Mucosa of stomach (tissue), 1 donor: ENCODE measurements around the gene SLC29A3.

Experiments used
- H3K27me3 ChIP-seq: one replicate; pipeline ENCODE4 v1.7.0; 2013; ENCODE audit warnings: mild to moderate bottlenecking, low read length; ENCODE audit not compliant: control insufficient read depth, insufficient read depth
- H3K36me3 ChIP-seq: one replicate; pipeline ENCODE4 v1.7.0; 2013; ENCODE audit warnings: low read length; ENCODE audit not compliant: control insufficient read depth, insufficient read depth
- H3K4me1 ChIP-seq: one replicate; pipeline ENCODE4 v1.7.0; 2013; ENCODE audit warnings: mild to moderate bottlenecking, low read length; ENCODE audit not compliant: control insufficient read depth, insufficient read depth
- H3K4me3 ChIP-seq: one replicate; pipeline ENCODE4 v1.7.0; 2013; ENCODE audit warnings: low read length
- H3K9ac ChIP-seq: one replicate; pipeline ENCODE4 v1.7.0; 2013; ENCODE audit warnings: mild to moderate bottlenecking, low read length, moderate library complexity
- H3K9me3 ChIP-seq: one replicate; pipeline ENCODE4 v1.7.0; 2013; ENCODE audit warnings: mild to moderate bottlenecking, low read length, moderate library complexity; ENCODE audit not compliant: control insufficient read depth
- donor health status: Pancreatic carcinoma.

Gene SLC29A3

GRCh38 chr10:71278691-71279588 is 40.1 kb upstream of the SLC29A3 start:
- H3K9ac ChIP-seq = no peak overlapping the region
- H3K4me3 ChIP-seq = no peak overlapping the region
- no peaks in the 10 kb centered on the region for H3K36me3 ChIP-seq
- no peaks in the 10 kb centered on the region for H3K4me1 ChIP-seq
- no peaks in the 10 kb centered on the region for H3K9me3 ChIP-seq
- H3K27me3 ChIP-seq = no peaks in the 10 kb centered on the region

DNA sequence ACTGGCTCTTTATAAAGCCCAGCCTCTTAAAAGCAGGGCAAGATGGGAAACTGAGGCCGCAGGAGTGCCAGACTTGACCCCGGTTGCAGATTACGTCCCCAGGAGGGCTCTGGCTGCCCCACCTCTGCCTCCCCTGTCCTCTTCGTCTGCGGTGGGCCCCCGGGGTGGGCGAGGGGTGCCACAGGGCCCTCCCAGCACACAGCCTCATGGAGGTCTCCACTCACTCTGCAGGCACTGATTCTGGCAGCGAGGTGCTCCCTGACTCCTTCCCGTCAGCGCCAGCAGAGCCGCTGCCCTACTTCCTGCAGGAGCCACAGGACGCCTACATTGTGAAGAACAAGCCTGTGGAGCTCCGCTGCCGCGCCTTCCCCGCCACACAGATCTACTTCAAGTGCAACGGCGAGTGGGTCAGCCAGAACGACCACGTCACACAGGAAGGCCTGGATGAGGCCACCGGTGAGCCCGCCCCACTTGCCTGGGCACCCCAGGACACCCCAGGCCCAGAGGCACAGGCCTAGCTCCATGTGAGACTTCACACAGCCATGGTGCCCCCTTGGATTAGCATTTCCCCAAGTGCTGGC is 39.4 kb upstream of the SLC29A3 start:
- Histone ChIP-seq H3K4me1 (no peaks in the 10 kb centered on the region), H3K27me3 (no peaks in the 10 kb centered on the region), H3K9ac (no peak overlapping the region), H3K9me3 (no peaks in the 10 kb centered on the region), H3K4me3 (no peak overlapping the region), H3K36me3 (no peaks in the 10 kb centered on the region)

DNA sequence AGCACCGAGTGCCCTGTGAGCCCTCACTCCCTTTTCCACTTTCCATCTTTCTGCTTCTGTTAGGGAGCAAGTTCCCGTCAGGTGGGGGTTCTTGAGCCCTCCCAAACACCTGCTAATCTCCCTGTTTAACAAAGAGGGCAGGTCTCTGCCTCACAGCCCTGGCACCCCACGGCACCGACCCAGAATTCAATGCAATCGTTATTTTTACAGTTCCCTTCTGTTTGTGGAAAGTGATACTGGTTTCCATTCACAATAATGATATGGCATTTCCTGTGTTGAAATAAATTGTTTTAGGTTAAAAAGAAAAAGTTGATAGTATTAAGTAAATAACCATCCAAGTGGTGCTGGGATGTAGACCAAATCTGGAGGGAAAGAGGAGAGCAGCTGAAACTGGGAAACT is 38.8 kb upstream of the SLC29A3 start:
- Histone ChIP-seq H3K9me3 (no peaks in the 10 kb centered on the region), H3K9ac (no peak overlapping the region), H3K27me3 (no peaks in the 10 kb centered on the region), H3K4me3 (no peak overlapping the region), H3K36me3 (peaks cover 5% of the 10 kb centered on the region), H3K4me1 (no peaks in the 10 kb centered on the region)

GRCh38 chr10:71280825-71281224 is 38.2 kb upstream of the SLC29A3 start:
- Histone ChIP-seq H3K9ac (no peak overlapping the region), H3K36me3 (peaks cover 7% of the 10 kb centered on the region), H3K4me1 (no peaks in the 10 kb centered on the region), H3K9me3 (no peaks in the 10 kb centered on the region), H3K4me3 (no peak overlapping the region), H3K27me3 (no peaks in the 10 kb centered on the region)

- no peaks in the 10 kb centered on the region for H3K27me3 ChIP-seq
- no peaks in the 10 kb centered on the region for H3K9me3 ChIP-seq
- no peaks in the 10 kb centered on the region for H3K4me1 ChIP-seq
- H3K4me3 ChIP-seq = no peak overlapping the region
- peaks cover 13% of the 10 kb centered on the region for H3K36me3 ChIP-seq
- no peak overlapping the region for H3K9ac ChIP-seq
These were observed 37.3 kb upstream of the SLC29A3 start for GRCh38 chr10:71281646-71282322.

DNA sequence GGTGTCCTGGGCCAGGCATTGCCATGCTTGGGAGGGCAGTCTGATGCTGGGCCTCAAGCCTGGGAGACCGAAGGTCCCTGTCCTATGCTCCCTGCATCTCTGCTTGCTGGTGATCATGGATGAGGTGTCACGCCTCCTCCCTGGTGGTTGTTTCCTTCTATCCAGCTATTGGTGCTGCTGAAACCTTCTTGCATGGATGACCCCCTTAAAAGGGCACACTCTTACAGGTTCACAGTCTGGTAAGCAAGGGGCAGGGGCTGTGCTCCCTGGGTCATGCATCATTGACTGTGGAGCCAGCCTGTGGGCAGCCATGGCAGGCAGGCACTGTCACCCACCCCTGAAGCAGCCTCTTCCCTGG is 36.8 kb upstream of the SLC29A3 start:
- H3K9ac ChIP-seq = no peak overlapping the region
- H3K27me3 ChIP-seq = no peaks in the 10 kb centered on the region
- peaks cover 16% of the 10 kb centered on the region for H3K36me3 ChIP-seq
- H3K4me1 ChIP-seq = no peaks in the 10 kb centered on the region
- no peak overlapping the region for H3K4me3 ChIP-seq
- H3K9me3 ChIP-seq = no peaks in the 10 kb centered on the region

GRCh38 chr10:71283410-71283809 is 35.6 kb upstream of the SLC29A3 start:
- Histone ChIP-seq H3K27me3 (no peaks in the 10 kb centered on the region), H3K4me1 (no peaks in the 10 kb centered on the region), H3K36me3 (peaks cover 16% of the 10 kb centered on the region), H3K9ac (no peak overlapping the region), H3K9me3 (no peaks in the 10 kb centered on the region), H3K4me3 (no peak overlapping the region)

DNA sequence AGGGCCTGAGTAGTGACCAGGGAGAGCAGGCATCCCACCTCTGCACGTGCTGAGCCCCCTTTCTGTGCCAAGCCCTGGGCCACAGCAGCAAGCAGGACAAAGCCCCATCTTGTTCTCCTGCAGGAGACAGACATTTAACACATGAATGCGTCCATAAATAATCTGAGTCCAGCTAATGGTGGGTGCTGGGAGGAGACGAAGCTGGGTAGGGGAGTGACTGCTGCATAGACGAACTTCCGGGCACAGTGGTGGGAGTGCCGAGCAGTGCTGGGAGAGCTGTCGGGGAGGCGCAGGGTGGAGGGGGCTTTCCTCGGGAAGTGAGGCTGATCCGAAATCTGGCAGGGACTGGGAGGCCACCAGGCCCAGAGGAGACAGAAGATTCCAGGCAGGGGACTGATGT is 35.2 kb upstream of the SLC29A3 start:
- Histone ChIP-seq H3K4me1 (no peaks in the 10 kb centered on the region), H3K9me3 (no peaks in the 10 kb centered on the region), H3K4me3 (no peak overlapping the region), H3K9ac (no peak overlapping the region), H3K36me3 (peaks cover 17% of the 10 kb centered on the region), H3K27me3 (no peaks in the 10 kb centered on the region)

DNA sequence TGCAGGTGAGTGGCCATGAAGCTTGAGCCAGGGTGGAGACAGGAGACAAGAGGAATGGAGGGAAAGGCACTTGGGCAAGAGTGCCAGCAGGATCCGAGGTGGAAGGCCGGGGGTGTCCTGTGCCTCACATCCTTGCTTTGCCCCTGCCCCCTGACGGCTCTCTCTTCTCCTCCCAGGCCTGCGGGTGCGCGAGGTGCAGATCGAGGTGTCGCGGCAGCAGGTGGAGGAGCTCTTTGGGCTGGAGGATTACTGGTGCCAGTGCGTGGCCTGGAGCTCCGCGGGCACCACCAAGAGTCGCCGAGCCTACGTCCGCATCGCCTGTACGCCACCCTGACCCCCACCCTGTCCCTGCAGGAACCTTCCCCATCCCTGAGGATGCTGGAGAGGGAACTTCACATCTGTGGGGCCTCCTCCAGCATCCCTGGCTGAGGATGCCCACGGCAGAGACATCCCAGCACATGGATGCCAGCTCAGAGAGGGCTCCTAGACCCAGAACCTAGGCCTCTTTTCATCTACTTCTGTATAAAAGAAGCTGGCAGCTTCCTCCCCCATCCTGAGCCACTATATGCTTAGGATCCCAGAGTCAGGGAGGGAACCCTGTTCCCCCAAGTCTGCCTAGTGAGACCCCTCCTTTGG is 34.4 kb upstream of the SLC29A3 start:
- no peak overlapping the region for H3K9ac ChIP-seq
- H3K4me1 ChIP-seq = no peaks in the 10 kb centered on the region
- H3K9me3 ChIP-seq = no peaks in the 10 kb centered on the region
- H3K36me3 ChIP-seq = peaks cover 22% of the 10 kb centered on the region
- H3K27me3 ChIP-seq = no peaks in the 10 kb centered on the region
- no peak overlapping the region for H3K4me3 ChIP-seq

- Histone ChIP-seq H3K4me1 (no peaks in the 10 kb centered on the region), H3K9me3 (no peaks in the 10 kb centered on the region), H3K27me3 (no peaks in the 10 kb centered on the region), H3K9ac (no peak overlapping the region), H3K36me3 (peaks cover 22% of the 10 kb centered on the region), H3K4me3 (no peak overlapping the region)
These were observed 33.9 kb upstream of the SLC29A3 start for GRCh38 chr10:71285180-71285545.

DNA sequence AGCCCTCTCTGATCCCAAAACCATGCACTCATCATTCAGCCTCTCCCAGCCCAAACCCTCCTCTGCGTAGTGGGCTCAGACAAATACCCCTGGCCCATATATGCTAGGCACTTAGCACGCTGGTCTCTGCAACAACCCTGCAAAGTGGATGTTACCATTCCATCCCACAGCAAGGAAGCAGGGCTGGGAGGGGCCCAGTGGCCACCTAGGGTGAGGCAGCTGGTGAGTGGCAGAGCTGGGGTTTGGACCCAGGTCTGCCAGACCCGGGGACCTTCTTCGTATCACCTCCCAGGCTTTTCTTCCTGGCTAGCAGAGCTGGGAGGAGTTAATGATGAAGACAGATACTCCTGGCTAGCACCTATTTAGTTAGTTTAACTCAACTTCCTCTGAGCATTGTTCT is 33.1 kb upstream of the SLC29A3 start:
- Histone ChIP-seq H3K4me3 (no peak overlapping the region), H3K36me3 (peaks cover 22% of the 10 kb centered on the region), H3K9ac (no peak overlapping the region), H3K9me3 (no peaks in the 10 kb centered on the region), H3K27me3 (no peaks in the 10 kb centered on the region), H3K4me1 (no peaks in the 10 kb centered on the region)
